ENCODE measurements around the gene SPRED1. TPM values are rescaled to one million over a fixed set of nuclear protein-coding genes. Genes with fewer than 3 reads are reported as not detected.
A peak's percentile ranks its signal among the peaks of the same experiment; 100 is the strongest.

The SPRED1 gene
- polyA plus RNA-seq, 2 of the 4 experiments (the other 2 are of a cell fraction): 6.0 to 8.6 TPM

- ATAC-seq (peak in 1 of 2 experiments; percentile 4; a peak in 1 of 6 replicates), DNase-seq (ENCODE audit: low read depth in 1 of 2, low spot score in 1 of 2) (peak in 1 of 2 experiments; percentile 51), FAIRE-seq (no peak)
- CTCF ChIA-PET: interaction anchor here (1.1 to 2.3 kb wide), 3 partner anchors 13 to 101 kb away, joined by 5 to 10 read pairs (median 7); no protein-coding TSS in a partner anchor
- peak overlapping the region; percentile 97 to 99 for H3K27ac ChIP-seq
- POLR2A ChIA-PET: interaction anchor here (1.1 to 2.9 kb wide), 8 partner anchors 10 to 193 kb away, joined by 3 to 52 read pairs (median 12); no protein-coding TSS in a partner anchor
- peak overlapping the region; percentile 91 for H3K4me3 ChIP-seq
- H3K4me2 ChIP-seq: peak overlapping the region; percentile 88
- WGBS (ENCODE audit: missing lambda C conversion rate): 7% methylated on average over 4 of the region's 4 CpGs
- no peak for TF ChIP-seq CHD2 (IDR thresholded peaks at IDR 0.05; ENCODE audit: low read length, partially characterized antibody)
- TF ChIP-seq, protein P1, sequence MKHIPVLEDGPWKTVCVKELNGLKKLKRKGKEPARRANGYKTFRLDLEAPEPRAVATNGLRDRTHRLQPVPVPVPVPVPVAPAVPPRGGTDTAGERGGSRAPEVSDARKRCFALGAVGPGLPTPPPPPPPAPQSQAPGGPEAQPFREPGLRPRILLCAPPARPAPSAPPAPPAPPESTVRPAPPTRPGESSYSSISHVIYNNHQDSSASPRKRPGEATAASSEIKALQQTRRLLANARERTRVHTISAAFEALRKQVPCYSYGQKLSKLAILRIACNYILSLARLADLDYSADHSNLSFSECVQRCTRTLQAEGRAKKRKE (CRISPR knock-in tag; IDR thresholded peaks at IDR 0.05; ENCODE audit: low read depth): no peak
- TF ChIP-seq KDM1A (IDR thresholded peaks at IDR 0.05; ENCODE audit: low read depth): no peak
- no peak for TF ChIP-seq BHLHE40 (IDR thresholded peaks at IDR 0.05; ENCODE audit: low read depth, low read length)
- no peak for TF ChIP-seq MAFK (IDR thresholded peaks at IDR 0.05; ENCODE audit: partially characterized antibody)
- no peak for TF ChIP-seq EHF (CRISPR knock-in tag; IDR thresholded peaks at IDR 0.05)
- no peak for TF ChIP-seq CBX2 (IDR thresholded peaks at IDR 0.05; ENCODE audit: borderline replicate concordance, low read depth)
- TF ChIP-seq MAZ (IDR thresholded peaks at IDR 0.05; ENCODE audit: borderline replicate concordance, low read depth, low read length): no peak
- TF ChIP-seq, protein P2, sequence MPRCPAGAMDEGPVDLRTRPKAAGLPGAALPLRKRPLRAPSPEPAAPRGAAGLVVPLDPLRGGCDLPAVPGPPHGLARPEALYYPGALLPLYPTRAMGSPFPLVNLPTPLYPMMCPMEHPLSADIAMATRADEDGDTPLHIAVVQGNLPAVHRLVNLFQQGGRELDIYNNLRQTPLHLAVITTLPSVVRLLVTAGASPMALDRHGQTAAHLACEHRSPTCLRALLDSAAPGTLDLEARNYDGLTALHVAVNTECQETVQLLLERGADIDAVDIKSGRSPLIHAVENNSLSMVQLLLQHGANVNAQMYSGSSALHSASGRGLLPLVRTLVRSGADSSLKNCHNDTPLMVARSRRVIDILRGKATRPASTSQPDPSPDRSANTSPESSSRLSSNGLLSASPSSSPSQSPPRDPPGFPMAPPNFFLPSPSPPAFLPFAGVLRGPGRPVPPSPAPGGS (IDR thresholded peaks at IDR 0.05): no peak
- H3K9me3 ChIP-seq: no peaks in the 10 kb centered on the region
- H3K4me1 ChIP-seq: peaks cover 36% of the 10 kb centered on the region
Measured at GRCh38 chr15:38253351-38253781, 730 bp downstream of the SPRED1 start.

- ChIA-PET POLR2A (interaction anchor here (1.1 to 2.3 kb wide), 3 partner anchors 11 to 48 kb away, joined by 3 to 9 read pairs (median 4); no protein-coding TSS in a partner anchor), CTCF (interaction anchor here (1.1 to 2.1 kb wide), 2 partner anchors 15 to 100 kb away, joined by 5 to 7 read pairs; no protein-coding TSS in a partner anchor)
- H3K27ac ChIP-seq: peak overlapping the region; percentile 97 to 99
- WGBS (ENCODE audit: missing lambda C conversion rate): under 1% methylated on average over 15 of the region's 15 CpGs
- H3K4me2 ChIP-seq: peak overlapping the region; percentile 88
- no peaks in the 10 kb centered on the region for H3K9me3 ChIP-seq
- H3K4me3 ChIP-seq: peak overlapping the region; percentile 91
- peaks cover 36% of the 10 kb centered on the region for H3K4me1 ChIP-seq
- FAIRE-seq (no peak), DNase-seq (ENCODE audit: low read depth in 1 of 2, low spot score in 1 of 2) (peak; percentile 31 to 60), ATAC-seq (peak in 1 of 2 experiments; percentile 31; a peak in 3 of 6 replicates)
- peak; percentile 83 for TF ChIP-seq USF2 (IDR thresholded peaks at IDR 0.05)
- peak; percentile 36; the same call in 1 of the 2 replicates for TF ChIP-seq KDM5A (IDR thresholded peaks at IDR 0.05)
- TF ChIP-seq RFX5 (IDR thresholded peaks at IDR 0.05): no peak
Measured at GRCh38 chr15:38254051-38254883, 1.6 kb downstream of the SPRED1 start.

DNA sequence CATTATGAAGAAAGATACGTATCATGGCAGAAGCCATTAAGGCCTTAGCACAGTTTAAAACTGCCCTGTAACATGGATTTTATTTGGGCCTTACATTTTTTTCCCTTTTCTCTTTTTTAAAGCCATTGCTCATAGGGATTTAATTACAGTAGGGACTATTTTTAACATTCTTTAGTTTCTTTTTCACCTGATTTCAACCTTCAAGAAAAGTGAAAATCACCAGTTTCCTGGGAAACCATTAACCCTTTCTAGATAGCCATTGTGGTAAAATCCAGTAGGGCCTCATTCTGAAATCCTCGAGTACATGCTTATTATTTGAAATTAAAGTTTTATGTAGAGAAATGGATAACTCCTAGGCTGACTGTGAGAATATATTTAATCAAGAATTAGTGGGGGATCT, 3.1 kb downstream of the SPRED1 start:
- Histone ChIP-seq H3K27ac (no peak overlapping the region), H3K4me3 (no peak overlapping the region; the same call in 2 of the 3 replicates), H3K4me2 (peak overlapping the region; percentile 88), H3K4me1 (peaks cover 34% of the 10 kb centered on the region), H3K9me3 (no peaks in the 10 kb centered on the region)
- ChIA-PET POLR2A (no interaction called here), CTCF (no interaction called here)
- no peak for FAIRE-seq
- DNase-seq (ENCODE audit: low read depth in 1 of 2, low spot score in 1 of 2): no peak
- TF ChIP-seq POLR2AphosphoS2 (conservative IDR thresholded peaks at IDR 0.05; ENCODE audit: low read length): no peak
- no peak for TF ChIP-seq FOSB (CRISPR knock-in tag; IDR thresholded peaks at IDR 0.05)
- TF ChIP-seq ZC3H11A (IDR thresholded peaks at IDR 0.05): no peak
- ATAC-seq: no peak
- 47% methylated on average over 2 of the region's 2 CpGs for WGBS (ENCODE audit: missing lambda C conversion rate)

All from A549 (cell line).